ENCODE results near the gene MYCBP.
A peak's percentile ranks its signal among the peaks of the same experiment; 100 is the strongest.

The MYCBP gene

DNA sequence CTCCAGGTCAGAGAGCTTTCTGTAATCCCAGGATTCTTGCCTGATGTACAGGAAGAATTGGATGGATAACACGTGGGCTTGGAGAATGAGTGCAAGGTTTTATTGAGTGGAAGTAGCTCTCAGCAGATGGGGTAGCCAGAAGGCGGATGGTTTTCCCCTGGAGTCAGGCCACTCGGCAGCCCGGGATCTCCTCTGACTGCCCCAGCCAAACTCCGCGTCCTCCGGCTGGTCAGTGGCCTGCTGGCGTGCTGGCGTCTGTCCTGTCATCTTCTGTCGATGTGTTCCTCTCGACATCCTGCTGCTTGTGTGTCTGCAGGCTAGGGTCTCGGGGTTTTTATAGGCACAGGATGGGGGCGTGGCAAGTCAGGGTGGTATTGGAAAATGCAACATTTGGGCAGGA is 35.7 kb upstream of the MYCBP start:
- Histone ChIP-seq H3K27me3 (ENCODE audit: insufficient read depth, insufficient read length) (no peaks in the 10 kb centered on the region), H3K36me3 (ENCODE audit: insufficient read depth, insufficient read length, low read length) (no peaks in the 10 kb centered on the region), H3K9ac (ENCODE audit: insufficient read length, low read depth) (no peak overlapping the region), H3K4me3 (ENCODE audit: insufficient read length, low read depth) (no peak overlapping the region), H3K9me3 (ENCODE audit: insufficient read depth, low read length) (peaks cover 9% of the 10 kb centered on the region), H3K4me1 (ENCODE audit: insufficient read depth, insufficient read length) (no peaks in the 10 kb centered on the region)
- DNase-seq (ENCODE audit: low read depth, low spot score) = no peak
- no peak for TF ChIP-seq ZNF274 (IDR thresholded peaks at IDR 0.05; ENCODE audit: low read depth, low read length)
- no peak for TF ChIP-seq YY1 (IDR thresholded peaks at IDR 0.05; ENCODE audit: insufficient read depth, insufficient read length)
- TF ChIP-seq SUZ12 (IDR thresholded peaks at IDR 0.05; ENCODE audit: extremely low read depth, insufficient read depth, insufficient read length) = no peak

DNA sequence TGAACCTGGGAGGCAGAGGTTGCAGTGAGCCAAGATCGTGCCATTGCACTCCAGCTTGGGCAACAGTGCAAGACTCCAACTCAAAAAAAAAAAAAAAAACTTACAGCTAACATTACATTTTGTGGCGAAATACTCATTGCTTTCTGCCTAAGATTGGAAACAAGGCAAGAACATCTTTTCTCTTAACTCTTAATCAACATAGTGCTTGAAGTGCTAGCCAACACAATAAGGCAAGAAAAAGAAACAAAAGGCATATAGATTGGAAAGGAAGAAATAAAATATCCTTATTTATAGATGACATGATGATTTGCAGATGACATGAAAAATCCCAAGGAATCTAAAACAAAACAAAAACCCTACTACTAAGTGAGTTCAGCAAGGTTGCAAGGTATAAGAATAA is 32.8 kb upstream of the MYCBP start:
- no peaks in the 10 kb centered on the region for H3K36me3 ChIP-seq (ENCODE audit: insufficient read depth, insufficient read length, low read length)
- no peak overlapping the region for H3K4me3 ChIP-seq (ENCODE audit: insufficient read length, low read depth)
- no peak for TF ChIP-seq YY1 (IDR thresholded peaks at IDR 0.05; ENCODE audit: insufficient read depth, insufficient read length)
- no peak for TF ChIP-seq ZNF274 (IDR thresholded peaks at IDR 0.05; ENCODE audit: low read depth, low read length)
- TF ChIP-seq SUZ12 (IDR thresholded peaks at IDR 0.05; ENCODE audit: extremely low read depth, insufficient read depth, insufficient read length) = no peak
- DNase-seq (ENCODE audit: low read depth, low spot score) = no peak
- no peaks in the 10 kb centered on the region for H3K27me3 ChIP-seq (ENCODE audit: insufficient read depth, insufficient read length)
- peaks cover 9% of the 10 kb centered on the region for H3K9me3 ChIP-seq (ENCODE audit: insufficient read depth, low read length)
- H3K4me1 ChIP-seq (ENCODE audit: insufficient read depth, insufficient read length) = no peaks in the 10 kb centered on the region
- no peak overlapping the region for H3K9ac ChIP-seq (ENCODE audit: insufficient read length, low read depth)

DNA sequence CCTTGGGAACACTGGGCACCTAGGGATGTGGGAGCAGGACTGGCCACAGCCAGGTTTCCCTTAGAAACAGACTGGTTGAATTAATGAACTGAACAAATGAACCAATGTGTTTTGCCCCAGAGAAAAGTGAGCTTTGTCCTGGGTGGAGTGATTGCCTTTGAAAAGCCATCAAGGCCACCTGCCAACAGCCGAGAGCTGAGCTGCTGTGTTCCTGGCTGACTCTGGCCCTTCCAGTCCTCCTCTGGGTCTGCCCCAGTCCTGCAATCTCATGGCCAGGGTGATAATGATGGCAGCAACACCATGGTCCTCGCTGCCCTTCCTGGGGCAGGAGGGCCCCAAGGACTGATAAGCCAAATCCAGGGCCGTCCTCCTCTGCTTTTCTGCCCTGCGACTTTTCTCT is 26.4 kb upstream of the MYCBP start:
- TF ChIP-seq YY1 (IDR thresholded peaks at IDR 0.05; ENCODE audit: insufficient read depth, insufficient read length) (no peak), ZNF274 (IDR thresholded peaks at IDR 0.05; ENCODE audit: low read depth, low read length) (no peak), SUZ12 (IDR thresholded peaks at IDR 0.05; ENCODE audit: extremely low read depth, insufficient read depth, insufficient read length) (no peak)
- no peaks in the 10 kb centered on the region for H3K9me3 ChIP-seq (ENCODE audit: insufficient read depth, low read length)
- H3K27me3 ChIP-seq (ENCODE audit: insufficient read depth, insufficient read length) = no peaks in the 10 kb centered on the region
- H3K4me1 ChIP-seq (ENCODE audit: insufficient read depth, insufficient read length) = no peaks in the 10 kb centered on the region
- H3K9ac ChIP-seq (ENCODE audit: insufficient read length, low read depth) = no peak overlapping the region
- H3K36me3 ChIP-seq (ENCODE audit: insufficient read depth, insufficient read length, low read length) = no peaks in the 10 kb centered on the region
- no peak overlapping the region for H3K4me3 ChIP-seq (ENCODE audit: insufficient read length, low read depth)
- no peak for DNase-seq (ENCODE audit: low read depth, low spot score)

DNA sequence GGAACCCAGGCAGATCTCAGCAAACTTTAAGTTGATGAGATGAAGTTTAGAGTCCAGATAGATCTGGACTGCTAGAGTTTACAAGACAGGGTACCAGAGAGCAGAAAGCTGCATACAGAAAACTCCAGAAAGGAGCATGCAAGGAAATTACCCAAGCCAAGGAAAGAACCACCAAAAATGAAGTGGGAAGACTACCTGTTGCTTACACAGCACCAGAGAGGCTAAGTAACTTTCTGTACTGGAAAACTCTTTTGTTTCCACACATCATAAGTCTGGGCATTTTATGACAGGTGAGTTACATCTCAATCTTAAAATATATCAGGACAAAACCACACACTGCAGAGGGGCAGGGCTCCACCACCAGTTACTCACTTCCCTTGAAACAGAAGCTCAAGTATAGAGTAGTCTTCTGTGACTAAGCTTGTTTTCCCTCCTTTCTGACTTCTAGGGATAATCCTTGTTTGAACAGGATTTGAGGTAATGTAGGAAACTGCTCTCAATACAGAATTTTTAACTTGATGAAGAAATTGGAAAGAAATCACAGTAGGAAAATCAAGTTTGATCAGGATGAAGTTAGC is 25.6 kb upstream of the MYCBP start:
- H3K36me3 ChIP-seq (ENCODE audit: insufficient read depth, insufficient read length, low read length) = no peaks in the 10 kb centered on the region
- DNase-seq (ENCODE audit: low read depth, low spot score) = no peak
- H3K27me3 ChIP-seq (ENCODE audit: insufficient read depth, insufficient read length) = no peaks in the 10 kb centered on the region
- TF ChIP-seq YY1 (IDR thresholded peaks at IDR 0.05; ENCODE audit: insufficient read depth, insufficient read length) = no peak
- TF ChIP-seq SUZ12 (IDR thresholded peaks at IDR 0.05; ENCODE audit: extremely low read depth, insufficient read depth, insufficient read length) = no peak
- TF ChIP-seq ZNF274 (IDR thresholded peaks at IDR 0.05; ENCODE audit: low read depth, low read length) = no peak
- no peaks in the 10 kb centered on the region for H3K9me3 ChIP-seq (ENCODE audit: insufficient read depth, low read length)
- H3K4me3 ChIP-seq (ENCODE audit: insufficient read length, low read depth) = no peak overlapping the region
- H3K4me1 ChIP-seq (ENCODE audit: insufficient read depth, insufficient read length) = no peaks in the 10 kb centered on the region
- no peak overlapping the region for H3K9ac ChIP-seq (ENCODE audit: insufficient read length, low read depth)

DNA sequence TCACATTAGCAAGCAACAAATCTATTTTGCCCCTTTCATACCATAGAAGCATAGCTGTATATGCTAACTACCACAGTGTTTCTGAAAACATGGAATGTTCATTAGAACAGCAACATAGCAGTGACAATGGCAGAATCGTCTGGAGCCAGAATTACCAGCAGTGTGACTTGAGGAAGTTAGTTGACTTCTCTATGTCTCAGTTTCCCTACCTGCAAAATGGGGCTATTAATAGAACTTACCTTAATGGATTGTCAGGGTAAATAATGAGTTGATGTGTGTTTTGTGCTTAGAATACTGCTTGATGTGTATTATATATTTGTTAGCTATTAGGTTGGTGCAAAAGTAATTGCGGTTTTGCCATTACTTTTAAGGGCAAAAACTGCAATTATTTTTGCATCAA is 23.0 kb upstream of the MYCBP start:
- H3K9ac ChIP-seq (ENCODE audit: insufficient read length, low read depth) = no peak overlapping the region
- DNase-seq (ENCODE audit: low read depth, low spot score) = no peak
- H3K9me3 ChIP-seq (ENCODE audit: insufficient read depth, low read length) = no peaks in the 10 kb centered on the region
- H3K27me3 ChIP-seq (ENCODE audit: insufficient read depth, insufficient read length) = no peaks in the 10 kb centered on the region
- H3K4me1 ChIP-seq (ENCODE audit: insufficient read depth, insufficient read length) = no peaks in the 10 kb centered on the region
- no peak overlapping the region for H3K4me3 ChIP-seq (ENCODE audit: insufficient read length, low read depth)
- TF ChIP-seq SUZ12 (IDR thresholded peaks at IDR 0.05; ENCODE audit: extremely low read depth, insufficient read depth, insufficient read length) = no peak
- TF ChIP-seq YY1 (IDR thresholded peaks at IDR 0.05; ENCODE audit: insufficient read depth, insufficient read length) = no peak
- no peak for TF ChIP-seq ZNF274 (IDR thresholded peaks at IDR 0.05; ENCODE audit: low read depth, low read length)
- H3K36me3 ChIP-seq (ENCODE audit: insufficient read depth, insufficient read length, low read length) = no peaks in the 10 kb centered on the region

DNA sequence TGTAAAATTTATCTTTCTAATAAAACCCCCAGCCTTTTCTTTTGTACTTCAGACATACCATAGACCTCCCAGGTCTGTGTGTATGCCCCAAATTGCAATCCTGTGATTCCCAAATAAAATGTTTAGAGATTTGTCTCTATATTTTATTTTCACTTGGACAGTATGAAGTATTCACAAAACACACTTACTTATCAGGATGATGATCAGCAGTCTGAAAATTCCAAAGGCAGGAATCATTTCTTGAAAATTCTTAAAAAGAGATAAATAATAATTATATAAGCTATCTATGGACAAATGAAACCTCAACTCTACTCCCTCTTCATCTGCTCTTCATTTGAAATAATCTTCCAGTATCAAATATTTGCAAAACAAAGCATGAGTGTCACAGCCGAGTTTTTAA is 19.8 kb upstream of the MYCBP start:
- no peaks in the 10 kb centered on the region for H3K36me3 ChIP-seq (ENCODE audit: insufficient read depth, insufficient read length, low read length)
- H3K4me1 ChIP-seq (ENCODE audit: insufficient read depth, insufficient read length) = no peaks in the 10 kb centered on the region
- no peaks in the 10 kb centered on the region for H3K9me3 ChIP-seq (ENCODE audit: insufficient read depth, low read length)
- DNase-seq (ENCODE audit: low read depth, low spot score) = no peak
- no peaks in the 10 kb centered on the region for H3K27me3 ChIP-seq (ENCODE audit: insufficient read depth, insufficient read length)
- TF ChIP-seq SUZ12 (IDR thresholded peaks at IDR 0.05; ENCODE audit: extremely low read depth, insufficient read depth, insufficient read length) (no peak), YY1 (IDR thresholded peaks at IDR 0.05; ENCODE audit: insufficient read depth, insufficient read length) (no peak), ZNF274 (IDR thresholded peaks at IDR 0.05; ENCODE audit: low read depth, low read length) (no peak)
- H3K9ac ChIP-seq (ENCODE audit: insufficient read length, low read depth) = no peak overlapping the region
- no peak overlapping the region for H3K4me3 ChIP-seq (ENCODE audit: insufficient read length, low read depth)

DNA sequence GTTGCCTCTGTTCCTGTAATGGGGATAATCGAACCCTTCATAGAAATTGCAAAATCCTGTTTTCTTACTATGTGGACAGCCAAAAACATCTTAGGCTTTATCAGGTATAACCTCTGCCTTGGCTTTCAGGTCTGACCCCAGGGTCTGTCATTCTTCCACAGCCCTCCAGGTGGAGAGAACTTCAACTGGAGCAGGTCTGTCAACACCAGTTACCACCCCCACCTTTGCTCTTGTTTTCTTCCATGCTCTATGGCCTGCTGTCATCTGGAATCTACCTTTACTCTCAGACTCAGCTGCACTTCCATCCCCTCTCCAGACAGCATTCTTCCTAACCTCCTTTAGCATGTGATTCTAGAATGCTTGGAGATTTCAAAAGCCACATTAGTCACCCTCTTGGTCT is 18.6 kb upstream of the MYCBP start:
- TF ChIP-seq YY1 (IDR thresholded peaks at IDR 0.05; ENCODE audit: insufficient read depth, insufficient read length) = no peak
- no peak for TF ChIP-seq ZNF274 (IDR thresholded peaks at IDR 0.05; ENCODE audit: low read depth, low read length)
- no peak for TF ChIP-seq SUZ12 (IDR thresholded peaks at IDR 0.05; ENCODE audit: extremely low read depth, insufficient read depth, insufficient read length)
- DNase-seq (ENCODE audit: low read depth, low spot score) = peak; percentile 43
- H3K9me3 ChIP-seq (ENCODE audit: insufficient read depth, low read length) = no peaks in the 10 kb centered on the region
- H3K4me3 ChIP-seq (ENCODE audit: insufficient read length, low read depth) = no peak overlapping the region
- no peak overlapping the region for H3K9ac ChIP-seq (ENCODE audit: insufficient read length, low read depth)
- no peaks in the 10 kb centered on the region for H3K36me3 ChIP-seq (ENCODE audit: insufficient read depth, insufficient read length, low read length)
- no peaks in the 10 kb centered on the region for H3K27me3 ChIP-seq (ENCODE audit: insufficient read depth, insufficient read length)
- no peaks in the 10 kb centered on the region for H3K4me1 ChIP-seq (ENCODE audit: insufficient read depth, insufficient read length)
